Kidney (tissue), 14 donors: ENCODE measurements around the gene MAN1A1. TPM values are rescaled to one million over a fixed set of nuclear protein-coding genes. Genes with fewer than 3 reads are reported as not detected.

ENCODE experiments used
- DNase-seq, 5 donors: peaks; one replicate each; pipeline ENCODE4 v3.0.0-alpha.2; 2013 to 2020
- FAIRE-seq: peaks from 2 replicates; lab custom pipeline; 2012; peaks lifted over from hg19 to GRCh38; lab: Jason Lieb, UNC
- H3K27ac ChIP-seq, 2 donors: one replicate each; pipeline ENCODE4 v1.7.0; 2013; ENCODE audit warnings: low read depth in 2 of 2, low read length in 2 of 2, inconsistent platforms in 1 of 2
- H3K27me3 ChIP-seq: one replicate; pipeline ENCODE4 v1.7.1; 2013; ENCODE audit warnings: low read length, inconsistent platforms; ENCODE audit not compliant: control insufficient read depth, insufficient read depth
- H3K36me3 ChIP-seq, 3 donors: one replicate each; pipeline versions ENCODE4 v1.7.0 to v1.7.1; 2013; ENCODE audit warnings: low read length in 3 of 3, control low read depth in 1 of 3, inconsistent platforms in 1 of 3; ENCODE audit not compliant: insufficient read depth in 3 of 3, control insufficient read depth in 2 of 3
- H3K4me1 ChIP-seq, 3 donors: one replicate each; pipeline versions ENCODE4 v1.7.0 to v1.7.1; 2013; ENCODE audit warnings: low read length in 3 of 3, inconsistent platforms in 1 of 3, low read depth in 1 of 3; ENCODE audit not compliant: control insufficient read depth in 2 of 3, insufficient read depth in 2 of 3
- H3K4me3 ChIP-seq, 3 donors: one replicate each; pipeline versions ENCODE4 v1.7.0 to v1.8.1; 2013; ENCODE audit warnings: low read length in 3 of 3, control low read depth in 1 of 3, inconsistent platforms in 1 of 3
- H3K9ac ChIP-seq, 3 donors: one replicate each; pipeline versions ENCODE4 v1.7.0 to v1.7.1; 2013; ENCODE audit warnings: low read length in 3 of 3, control low read depth in 1 of 3, inconsistent platforms in 1 of 3
- H3K9me3 ChIP-seq, 3 donors: one replicate each; pipeline versions ENCODE4 v1.7.0 to v1.7.1; 2013; ENCODE audit warnings: low read length in 3 of 3, control low read depth in 1 of 3, inconsistent platforms in 1 of 3; ENCODE audit not compliant: control insufficient read depth in 2 of 3, insufficient read depth in 1 of 3
- intact Hi-C: fragments of 100-400 bp; cut with DNase I; formaldehyde crosslinking; loops from one replicate; pipeline ENCODE4 v1.11.1; 2022
- polyA plus RNA-seq: library from polyadenylated mRNA; stranded (reverse); fragments of 350-450 nt; fragmentation: Illumina TruSeq; extraction: RNeasy Lipid Tissue Mini Kit (QIAGEN cat#74804); gene quantifications from one replicate; pipeline ENCODE4 v1.2.3, GENCODE V29; 2014; ENCODE audit warnings: low read depth, low replicate concordance; ENCODE audit not compliant: insufficient read depth
- total RNA-seq: library from RNA; stranded (reverse); fragmentation: NEBNext Ultra II Directional; extraction: Animal tissue kit (Norgen Biotek cat#: 25700); gene quantifications from one replicate; pipeline ENCODE4 v1.2.1, GENCODE V29; 2021
- TF ChIP-seq, protein P1 (sequence below): IDR thresholded peaks from 3 replicates; pipeline ENCODE4 v1.5.1; 2012; ENCODE audit warnings: mild to moderate bottlenecking, moderate library complexity, borderline replicate concordance; ENCODE audit not compliant: insufficient read depth; ENCODE audit errors: extremely low read depth
- donor health status: control.
- donor health status: control.
- donor health status: control.
- donor health status: control.
- donor health status: control.
- donor health status: DM: yes; HTN: yes; CAD: no.
- donor health status: Normal renal cell carcinoma (clear cell type).

MAN1A1 gene
- total and polyA plus RNA-seq, 2 donors from 2014 or later, result 30.4 to 68.5 TPM

DNA sequence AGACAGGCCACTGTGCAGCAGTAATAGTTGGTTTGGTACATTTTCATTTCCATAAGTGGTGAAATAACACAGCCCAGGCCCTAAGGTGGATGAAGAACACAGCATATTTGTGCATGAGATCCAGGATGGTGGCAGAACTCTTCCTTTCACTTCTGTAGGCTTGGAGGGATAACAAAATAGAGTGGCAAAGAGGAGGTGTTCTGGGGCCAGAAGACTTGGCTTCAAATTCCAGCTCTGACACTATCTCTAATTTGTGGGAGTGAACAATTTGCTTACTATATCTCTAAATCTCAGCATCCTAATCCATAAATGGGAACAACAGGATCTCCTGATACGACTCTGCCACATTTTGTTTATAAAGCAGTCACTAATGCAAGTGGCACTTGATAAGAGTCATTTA lies 159.4 kb downstream of the MAN1A1 start:
- Histone ChIP-seq H3K27ac (no peak overlapping the region), H3K36me3 (peaks cover 0 to 34% (median 11%) of the 10 kb centered on the region in 3 donors), H3K4me3 (no peak overlapping the region), H3K9me3 (no peaks in the 10 kb centered on the region), H3K9ac (no peak overlapping the region), H3K27me3 (no peaks in the 10 kb centered on the region), H3K4me1 (no peaks in the 10 kb centered on the region)
- no peak for DNase-seq
- intact Hi-C loops, result no loop called here
- TF ChIP-seq, protein P1, sequence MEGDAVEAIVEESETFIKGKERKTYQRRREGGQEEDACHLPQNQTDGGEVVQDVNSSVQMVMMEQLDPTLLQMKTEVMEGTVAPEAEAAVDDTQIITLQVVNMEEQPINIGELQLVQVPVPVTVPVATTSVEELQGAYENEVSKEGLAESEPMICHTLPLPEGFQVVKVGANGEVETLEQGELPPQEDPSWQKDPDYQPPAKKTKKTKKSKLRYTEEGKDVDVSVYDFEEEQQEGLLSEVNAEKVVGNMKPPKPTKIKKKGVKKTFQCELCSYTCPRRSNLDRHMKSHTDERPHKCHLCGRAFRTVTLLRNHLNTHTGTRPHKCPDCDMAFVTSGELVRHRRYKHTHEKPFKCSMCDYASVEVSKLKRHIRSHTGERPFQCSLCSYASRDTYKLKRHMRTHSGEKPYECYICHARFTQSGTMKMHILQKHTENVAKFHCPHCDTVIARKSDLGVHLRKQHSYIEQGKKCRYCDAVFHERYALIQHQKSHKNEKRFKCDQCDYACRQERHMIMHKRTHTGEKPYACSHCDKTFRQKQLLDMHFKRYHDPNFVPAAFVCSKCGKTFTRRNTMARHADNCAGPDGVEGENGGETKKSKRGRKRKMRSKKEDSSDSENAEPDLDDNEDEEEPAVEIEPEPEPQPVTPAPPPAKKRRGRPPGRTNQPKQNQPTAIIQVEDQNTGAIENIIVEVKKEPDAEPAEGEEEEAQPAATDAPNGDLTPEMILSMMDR, result no peak
- FAIRE-seq, result no peak

DNA sequence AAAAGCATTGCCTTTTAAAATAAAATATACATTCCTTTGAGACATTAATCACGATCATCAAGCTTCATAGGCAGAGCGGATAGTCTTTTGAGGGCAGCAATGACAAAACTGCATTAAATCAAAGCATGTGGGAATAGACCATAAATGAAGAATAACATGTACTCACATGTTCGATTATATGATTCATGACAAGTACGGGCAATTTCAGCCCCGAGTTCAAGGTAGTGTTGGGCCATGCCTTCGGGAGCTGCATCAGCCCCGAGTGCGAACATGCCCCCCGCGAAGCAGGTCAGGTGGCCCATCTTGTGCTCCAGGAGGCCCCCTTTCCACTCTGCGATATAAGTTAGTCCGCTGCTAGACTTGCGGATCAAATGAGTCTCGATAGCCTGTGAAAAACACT lies 160.1 kb downstream of the MAN1A1 start:
- intact Hi-C loops, result no loop called here
- FAIRE-seq, result no peak
- TF ChIP-seq, protein P1, result no peak

GRCh38 chr6:119187596-119187995 lies 162.0 kb downstream of the MAN1A1 start:
- no peak overlapping the region for H3K27ac ChIP-seq
- intact Hi-C loops, result no loop called here
- no peak overlapping the region for H3K9ac ChIP-seq
- DNase-seq, result no peak
- H3K36me3 ChIP-seq, result peaks cover 0 to 32% (median 8%) of the 10 kb centered on the region in 3 donors
- TF ChIP-seq, protein P1, result no peak
- no peaks in the 10 kb centered on the region for H3K27me3 ChIP-seq
- FAIRE-seq, result no peak
- no peaks in the 10 kb centered on the region for H3K9me3 ChIP-seq
- H3K4me1 ChIP-seq, result no peaks in the 10 kb centered on the region
- no peak overlapping the region for H3K4me3 ChIP-seq

More for the DNA sequence above, 160.1 kb downstream of the MAN1A1 start:
- Histone ChIP-seq H3K36me3 (peaks cover 0 to 35% (median 9%) of the 10 kb centered on the region in 3 donors), H3K27me3 (no peaks in the 10 kb centered on the region), H3K4me1 (no peaks in the 10 kb centered on the region), H3K9me3 (no peaks in the 10 kb centered on the region), H3K9ac (no peak overlapping the region), H3K27ac (no peak overlapping the region), H3K4me3 (no peak overlapping the region)
- no peak for DNase-seq

DNA sequence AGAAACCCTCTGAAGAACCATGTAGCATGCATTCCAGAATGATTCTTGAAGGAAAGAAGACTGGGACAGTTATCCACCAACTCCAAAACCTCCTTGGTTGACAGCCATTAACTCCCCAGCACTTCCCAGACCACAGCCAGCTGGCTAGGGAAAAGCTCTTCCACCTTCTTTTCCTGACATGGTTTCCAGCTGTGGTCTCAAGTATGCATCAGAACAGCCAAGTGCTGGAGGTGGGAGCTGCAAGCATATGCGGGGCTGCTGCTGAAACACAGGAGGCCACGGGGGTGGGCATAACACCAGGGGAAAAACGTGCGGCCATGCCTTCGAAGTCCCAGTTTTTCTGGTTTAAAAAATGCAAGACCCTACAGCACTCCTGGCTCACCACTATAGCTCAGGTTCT lies 163.1 kb downstream of the MAN1A1 start:
- intact Hi-C loops, result no loop called here
- TF ChIP-seq, protein P1, result no peak

More for the DNA sequence above, 163.1 kb downstream of the MAN1A1 start:
- FAIRE-seq, result no peak
- no peak for DNase-seq
- H3K36me3 ChIP-seq, result peaks cover 0 to 32% (median 9%) of the 10 kb centered on the region in 3 donors
- H3K9me3 ChIP-seq, result no peaks in the 10 kb centered on the region
- H3K4me3 ChIP-seq, result no peak overlapping the region
- H3K9ac ChIP-seq, result no peak overlapping the region
- no peak overlapping the region for H3K27ac ChIP-seq
- H3K4me1 ChIP-seq, result no peaks in the 10 kb centered on the region
- no peaks in the 10 kb centered on the region for H3K27me3 ChIP-seq
